Hematopoietic multipotent progenitor cell treated with erythropoietin and hydrocortisone succinate and interleukin-3 and kit ligand, for 15 days (in vitro differentiated cells): ENCODE measurements around the gene PRR29.
"Not testable (repeated sequence)": the region's sequence is repeated elsewhere in the genome, so short reads cannot be mapped to it uniquely, and the experiment has no call there.

Experiments
- DNase-seq: peaks from one replicate; pipeline ENCODE4 v3.0.0-alpha.2; 2015; ENCODE audit warnings: low spot score

The PRR29 gene

GRCh38 chr17:63997341-63998048, 656 bp upstream of the PRR29 start:
- DNase-seq = no peak

GRCh38 chr17:63998721-63999679, 849 bp downstream of the PRR29 start:
- no peak for DNase-seq

- DNase-seq = no peak
Measured at GRCh38 chr17:63999680-64000531, 1.8 kb downstream of the PRR29 start.

- DNase-seq = no peak
Measured at GRCh38 chr17:64001091-64001579, 3.0 kb downstream of the PRR29 start.

- no peak for DNase-seq
Measured at GRCh38 chr17:64001763-64002529, 3.8 kb downstream of the PRR29 start.

GRCh38 chr17:64002658-64003525, 4.7 kb downstream of the PRR29 start:
- DNase-seq = no peak

- DNase-seq = no peak
Measured at GRCh38 chr17:64003526-64004121, 5.5 kb downstream of the PRR29 start.

GRCh38 chr17:64004218-64004770, 6.1 kb downstream of the PRR29 start:
- no peak for DNase-seq

GRCh38 chr17:64004903-64005733, 7.0 kb downstream of the PRR29 start:
- DNase-seq = no peak

GRCh38 chr17:64005734-64006167, 7.6 kb downstream of the PRR29 start:
- DNase-seq = peak; percentile 81

GRCh38 chr17:64006361-64007088, 8.4 kb downstream of the PRR29 start:
- DNase-seq = peak; percentile 87

- not testable (repeated sequence) for DNase-seq
Measured at GRCh38 chr17:64007089-64007837, 9.1 kb downstream of the PRR29 start.

- no peak for DNase-seq
Measured at GRCh38 chr17:64007838-64008282, 9.7 kb downstream of the PRR29 start.

GRCh38 chr17:64008346-64008745, 10.2 kb downstream of the PRR29 start:
- DNase-seq = no peak

- no peak for DNase-seq
Measured at GRCh38 chr17:64008830-64009229, 10.7 kb downstream of the PRR29 start.

GRCh38 chr17:64009571-64010402, 11.6 kb downstream of the PRR29 start:
- no peak for DNase-seq
